Hepatocyte (in vitro differentiated cells): Measurements from ENCODE around the gene ESRP2.

Experiments used
- CTCF ChIP-seq: fragments of 200-600 bp; sonication (generic); IDR thresholded peaks from 2 replicates; pipeline ENCODE4 v1.5.1; 2016; ENCODE audit warnings: antibody characterized with exemption, mild to moderate bottlenecking; ENCODE audit not compliant: poor library complexity
- EZH2 ChIP-seq: fragments of 200-600 bp; sonication (generic); IDR thresholded peaks from 2 replicates; pipeline ENCODE4 v1.6.1; 2016; ENCODE audit warnings: antibody characterized with exemption, mild to moderate bottlenecking, borderline replicate concordance

- TF ChIP-seq CTCF (no peak), EZH2 (no peak)
Observed at GRCh38 chr16:68219725-68220351, 16.1 kb downstream of the ESRP2 start.
